ENCODE data around the gene GNB1L.

- TF ChIP-seq CTCF (IDR thresholded peaks at IDR 0.05): no peak
- no peak for TF ChIP-seq POLR2A (IDR thresholded peaks at IDR 0.05)
- TF ChIP-seq POLR2AphosphoS5 (IDR thresholded peaks at IDR 0.05): no peak
- TF ChIP-seq EP300 (IDR thresholded peaks at IDR 0.05): no peak
Observed at GRCh38 chr22:19734837-19735382, 119.8 kb downstream of the GNB1L start.

All from gastroesophageal sphincter (tissue), 3 donors.